Breast epithelium (tissue), 4 donors: ENCODE data around the gene NCKAP5. TPM values are rescaled to one million over a fixed set of nuclear protein-coding genes. Genes with fewer than 3 reads are reported as not detected.

Experiments
- DNase-seq, 2 donors: peaks; one replicate each; pipeline ENCODE4 v3.0.0-alpha.2; 2019; ENCODE audit warnings: low spot score in 2 of 2
- H3K27ac ChIP-seq, 2 donors: fragments of 200-600 bp; sonication (generic) in 1 of 2; one replicate each; pipeline ENCODE4 v1.5.1; 2016 to 2019; ENCODE audit warnings: mild to moderate bottlenecking in 1 of 2
- H3K27me3 ChIP-seq, 2 donors: fragments of 200-600 bp; sonication (generic) in 1 of 2; one replicate each; pipeline versions ENCODE4 v1.5.1 to v1.6.0; 2017 to 2019; ENCODE audit warnings: control low read depth in 1 of 2, mild to moderate bottlenecking in 1 of 2
- H3K36me3 ChIP-seq: fragments of 200-600 bp; one replicate; pipeline ENCODE4 v1.5.1; 2019
- H3K4me1 ChIP-seq, 2 donors: fragments of 200-600 bp; sonication (generic); one replicate each; pipeline ENCODE4 v1.5.1; 2016 to 2019; ENCODE audit warnings: control low read depth in 1 of 2
- H3K4me3 ChIP-seq, 3 donors: fragments of 200-600 bp; sonication (generic); 1 replicate in 2 of 3; 2 replicates in 1 of 3; pipeline ENCODE4 v1.5.1; 2016 to 2019; ENCODE audit warnings: mild to moderate bottlenecking in 3 of 3, moderate library complexity in 2 of 3
- H3K9me3 ChIP-seq, 2 donors: fragments of 200-600 bp; sonication (generic) in 1 of 2; one replicate each; pipeline ENCODE4 v1.5.1; 2016 to 2019; ENCODE audit warnings: control low read depth in 1 of 2
- CTCF ChIP-seq, 3 donors: fragments of 450-650 bp; IDR thresholded peaks; one replicate each; pipeline ENCODE4 v1.5.1; 2016 to 2017; ENCODE audit warnings: antibody characterized with exemption in 3 of 3, mild to moderate bottlenecking in 3 of 3, moderate library complexity in 3 of 3
- POLR2A ChIP-seq: fragments of 450-650 bp; IDR thresholded peaks from one replicate; pipeline ENCODE4 v1.6.1; 2016; ENCODE audit warnings: antibody characterized with exemption, mild to moderate bottlenecking, moderate library complexity
- POLR2AphosphoS5 ChIP-seq, 3 donors: sonication (generic); formaldehyde crosslinking; IDR thresholded peaks; one replicate each; pipeline ENCODE4 v1.6.1; 2017; ENCODE audit warnings: antibody characterized with exemption in 3 of 3
- intact Hi-C: fragments of 100-400 bp; cut with DNase I; formaldehyde crosslinking; loops from one replicate; pipeline ENCODE4 v1.15.1; 2023; ENCODE audit warnings: low total_unique reads
- total RNA-seq, 3 donors: library from RNA; depleted of rRNA; stranded (reverse); fragments of >200 nt; gene quantifications; one replicate each; pipeline ENCODE4 v1.1.0, GENCODE V29; 2016

The NCKAP5 gene
- total RNA-seq, 3 donors from 2014 or later, result 1.1 to 10.5 (median 6.1) TPM

GRCh38 chr2:132958887-132959286 lies 609.4 kb downstream of the NCKAP5 start:
- H3K36me3 ChIP-seq, result no peaks in the 10 kb centered on the region
- intact Hi-C loops, result no loop called here
- H3K9me3 ChIP-seq, result no peaks in the 10 kb centered on the region
- TF ChIP-seq POLR2A (no peak), CTCF (IDR thresholded peaks at IDR 0.05) (no peak), POLR2AphosphoS5 (IDR thresholded peaks at IDR 0.05) (no peak)
- H3K27me3 ChIP-seq, result no peaks in the 10 kb centered on the region
- H3K27ac ChIP-seq, result no peak overlapping the region
- no peak overlapping the region for H3K4me3 ChIP-seq
- H3K4me1 ChIP-seq, result no peaks in the 10 kb centered on the region
- DNase-seq, result no peak

GRCh38 chr2:132955871-132956615 lies 612.2 kb downstream of the NCKAP5 start:
- no peaks in the 10 kb centered on the region for H3K36me3 ChIP-seq

GRCh38 chr2:132953771-132954170 lies 614.5 kb downstream of the NCKAP5 start:
- TF ChIP-seq POLR2A (no peak), CTCF (IDR thresholded peaks at IDR 0.05) (no peak), POLR2AphosphoS5 (IDR thresholded peaks at IDR 0.05) (no peak)
- no peak overlapping the region for H3K27ac ChIP-seq
- intact Hi-C loops, result no loop called here

More at GRCh38 chr2:132955871-132956615, 612.2 kb downstream of the NCKAP5 start:
- DNase-seq, result no peak
- Histone ChIP-seq H3K27ac (no peak overlapping the region), H3K9me3 (no peaks in the 10 kb centered on the region), H3K27me3 (no peaks in the 10 kb centered on the region), H3K4me3 (no peak overlapping the region), H3K4me1 (no peaks in the 10 kb centered on the region)
- TF ChIP-seq CTCF (IDR thresholded peaks at IDR 0.05) (no peak), POLR2A (no peak), POLR2AphosphoS5 (IDR thresholded peaks at IDR 0.05) (no peak)
- intact Hi-C loops, result no loop called here

GRCh38 chr2:132951008-132951714 lies 617.1 kb downstream of the NCKAP5 start:
- no peak overlapping the region for H3K4me3 ChIP-seq
- H3K36me3 ChIP-seq, result no peaks in the 10 kb centered on the region
- intact Hi-C loops, result no loop called here
- DNase-seq, result no peak
- TF ChIP-seq POLR2AphosphoS5 (IDR thresholded peaks at IDR 0.05), result no peak
- no peak for TF ChIP-seq CTCF (IDR thresholded peaks at IDR 0.05)
- no peak for TF ChIP-seq POLR2A
- no peaks in the 10 kb centered on the region for H3K27me3 ChIP-seq
- no peaks in the 10 kb centered on the region for H3K9me3 ChIP-seq
- no peak overlapping the region for H3K27ac ChIP-seq
- H3K4me1 ChIP-seq, result no peaks in the 10 kb centered on the region

More at GRCh38 chr2:132953771-132954170, 614.5 kb downstream of the NCKAP5 start:
- no peaks in the 10 kb centered on the region for H3K9me3 ChIP-seq
- no peaks in the 10 kb centered on the region for H3K36me3 ChIP-seq
- no peaks in the 10 kb centered on the region for H3K4me1 ChIP-seq
- no peaks in the 10 kb centered on the region for H3K27me3 ChIP-seq
- DNase-seq, result no peak
- H3K4me3 ChIP-seq, result no peak overlapping the region

- Histone ChIP-seq H3K36me3 (no peaks in the 10 kb centered on the region), H3K4me3 (no peak overlapping the region), H3K27ac (no peak overlapping the region), H3K27me3 (no peaks in the 10 kb centered on the region), H3K9me3 (no peaks in the 10 kb centered on the region), H3K4me1 (no peaks in the 10 kb centered on the region)
- no peak for DNase-seq
- no peak for TF ChIP-seq POLR2AphosphoS5 (IDR thresholded peaks at IDR 0.05)
- intact Hi-C loops, result no loop called here
Measured at GRCh38 chr2:132949108-132949507, 619.2 kb downstream of the NCKAP5 start.
